ENCODE data around the gene FOXL3. TPM values are rescaled to one million over a fixed set of nuclear protein-coding genes. Genes with fewer than 3 reads are reported as not detected.

Gene FOXL3
- total RNA-seq, 1 experiment from 2014 or later = not detected

GRCh38 chr7:273327-273726, 16.6 kb upstream of the FOXL3 start:
- no CpG with 5 or more reads among the region's 7 CpGs for WGBS (ENCODE audit: extremely low coverage, insufficient read length, low lambda C conversion rate)
- H3K27me3 Mint-ChIP-seq (ENCODE audit: low read depth) = peaks cover 48% of the 10 kb centered on the region
- no peaks in the 10 kb centered on the region for H3K27me3 ChIP-seq (ENCODE audit: insufficient read depth, low read length)

More at GRCh38 chr7:273327-273726, 16.6 kb upstream of the FOXL3 start:
- no peak overlapping the region for H3K27ac ChIP-seq (ENCODE audit: insufficient read length, low read depth, low read length)
- H2BK5ac ChIP-seq (ENCODE audit: insufficient read length, low read length) = no peak overlapping the region
- no peak overlapping the region for H3K27ac Mint-ChIP-seq
- H4K8ac ChIP-seq (replicated peaks; ENCODE audit: insufficient read length, low read depth, low read length) = no peak overlapping the region
- H3T11ph ChIP-seq (ENCODE audit: low read length) = no peak overlapping the region
- no peaks in the 10 kb centered on the region for H3K79me2 ChIP-seq (ENCODE audit: insufficient read depth, low read length)
- DNase-seq = no peak
- no peak overlapping the region for H3K4me2 ChIP-seq (ENCODE audit: insufficient read depth, insufficient read length, low read length)
- H2BK15ac ChIP-seq (ENCODE audit: low read depth, low read length) = no peak overlapping the region
- no peak overlapping the region for H3K56ac ChIP-seq (ENCODE audit: insufficient read length, low read depth, low read length)
- no peak overlapping the region for H2BK20ac ChIP-seq (ENCODE audit: low read depth, low read length, poor library complexity, severe bottlenecking)
- H2AK5ac ChIP-seq (ENCODE audit: insufficient read length, low read length) = no peak overlapping the region
- no peaks in the 10 kb centered on the region for H4K20me1 ChIP-seq (ENCODE audit: control insufficient read depth, insufficient read depth, insufficient read length)
- no peak overlapping the region for H3K4ac ChIP-seq (ENCODE audit: low read depth, low read length)
- no peak overlapping the region for H2BK120ac ChIP-seq (ENCODE audit: low read depth, low read length, poor library complexity, severe bottlenecking)
- no peak overlapping the region for H3K9ac ChIP-seq (ENCODE audit: extremely low read depth, insufficient read length, low read length)
- H3K4me1 ChIP-seq (ENCODE audit: insufficient read depth, low read length) = no peaks in the 10 kb centered on the region
- no peak overlapping the region for H3K4me3 Mint-ChIP-seq
- no peak overlapping the region for H4K5ac ChIP-seq (ENCODE audit: insufficient read length, low read depth, low read length)
- H2AFZ ChIP-seq (ENCODE audit: low read length) = no peak overlapping the region
- no peaks in the 10 kb centered on the region for H3K79me1 ChIP-seq (ENCODE audit: insufficient read depth, low read depth, low read length, poor library complexity, severe bottlenecking)
- peaks cover 8 to 20% (median 16%) of the 10 kb centered on the region in 3 experiments; a peak in 6 of 7 replicates for H3K36me3 Mint-ChIP-seq (ENCODE audit: insufficient read depth in 1 of 3, low read depth in 3 of 3)
- H3K4me1 Mint-ChIP-seq = no peaks in the 10 kb centered on the region
- no peak overlapping the region for H3K23ac ChIP-seq (ENCODE audit: insufficient read length, low read depth, low read length)
- H3K9me3 Mint-ChIP-seq = peaks cover 78 to 87% of the 10 kb centered on the region in 2 experiments
- no peak for TF ChIP-seq CTCF (conservative IDR thresholded peaks at IDR 0.05)
- peaks cover 14% of the 10 kb centered on the region for H3K9me3 ChIP-seq (ENCODE audit: control insufficient read depth, low read depth, low read length)
- H3K14ac ChIP-seq (ENCODE audit: insufficient read depth, low read length) = no peak overlapping the region
- no peak overlapping the region for H3K18ac ChIP-seq (ENCODE audit: insufficient read length, low read depth, low read length)
- H4K91ac ChIP-seq (ENCODE audit: insufficient read length, low read depth, low read length) = no peak overlapping the region
- no peak overlapping the region for H2BK12ac ChIP-seq (ENCODE audit: insufficient read length, low read depth, low read length)
- H3K23me2 ChIP-seq (ENCODE audit: insufficient read length, low read depth, low read length, poor library complexity, severe bottlenecking) = peaks cover 3% of the 10 kb centered on the region
